Measurements from ENCODE around the gene NFIA. TPM values are rescaled to one million over a fixed set of nuclear protein-coding genes. Genes with fewer than 3 reads are reported as not detected.

NFIA gene
- total and polyA plus RNA-seq, 9 of the 15 experiments (the other 6 are each of a cell fraction or from before 2014, with no cell fraction given): 5.3 to 24.9 (median 9.8) TPM

DNA sequence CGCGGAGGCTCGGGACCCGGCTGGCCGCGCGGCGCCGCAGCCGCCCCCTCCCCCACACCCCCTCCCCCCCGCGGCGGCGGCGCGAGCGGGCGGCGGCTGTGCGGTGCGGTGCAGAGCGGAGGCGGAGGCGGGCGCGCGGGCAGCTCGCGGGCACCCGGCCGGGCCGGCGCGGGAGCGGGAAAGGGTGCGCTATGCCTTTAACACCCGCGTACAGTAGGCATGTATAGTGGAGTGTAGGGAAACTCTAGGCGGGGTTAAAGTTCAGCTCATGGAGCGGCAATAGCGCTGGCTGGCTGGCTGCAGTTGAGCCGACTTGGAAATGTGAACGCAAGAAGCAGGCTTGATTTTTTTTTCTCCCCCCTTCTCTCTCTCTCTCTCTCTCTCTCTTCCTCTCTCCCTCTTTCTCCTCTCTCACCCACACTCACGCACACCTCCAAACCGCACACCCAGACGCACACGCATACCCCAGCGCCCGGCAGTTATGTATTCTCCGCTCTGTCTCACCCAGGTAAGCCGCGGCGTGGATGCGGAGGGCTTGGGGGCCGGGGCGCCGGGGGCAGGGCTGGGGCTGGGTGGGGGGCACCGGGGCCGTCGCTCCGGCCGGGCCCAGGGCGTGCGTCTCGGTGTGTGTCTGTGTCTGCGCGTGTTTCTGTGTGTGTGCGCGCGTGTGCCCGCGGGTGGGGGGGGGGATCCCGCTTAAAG is at the start of gene NFIA (continued):
- TF ChIP-seq, protein P1, sequence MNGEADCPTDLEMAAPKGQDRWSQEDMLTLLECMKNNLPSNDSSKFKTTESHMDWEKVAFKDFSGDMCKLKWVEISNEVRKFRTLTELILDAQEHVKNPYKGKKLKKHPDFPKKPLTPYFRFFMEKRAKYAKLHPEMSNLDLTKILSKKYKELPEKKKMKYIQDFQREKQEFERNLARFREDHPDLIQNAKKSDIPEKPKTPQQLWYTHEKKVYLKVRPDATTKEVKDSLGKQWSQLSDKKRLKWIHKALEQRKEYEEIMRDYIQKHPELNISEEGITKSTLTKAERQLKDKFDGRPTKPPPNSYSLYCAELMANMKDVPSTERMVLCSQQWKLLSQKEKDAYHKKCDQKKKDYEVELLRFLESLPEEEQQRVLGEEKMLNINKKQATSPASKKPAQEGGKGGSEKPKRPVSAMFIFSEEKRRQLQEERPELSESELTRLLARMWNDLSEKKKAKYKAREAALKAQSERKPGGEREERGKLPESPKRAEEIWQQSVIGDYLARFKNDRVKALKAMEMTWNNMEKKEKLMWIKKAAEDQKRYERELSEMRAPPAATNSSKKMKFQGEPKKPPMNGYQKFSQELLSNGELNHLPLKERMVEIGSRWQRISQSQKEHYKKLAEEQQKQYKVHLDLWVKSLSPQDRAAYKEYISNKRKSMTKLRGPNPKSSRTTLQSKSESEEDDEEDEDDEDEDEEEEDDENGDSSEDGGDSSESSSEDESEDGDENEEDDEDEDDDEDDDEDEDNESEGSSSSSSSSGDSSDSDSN (IDR thresholded peaks at IDR 0.05; ENCODE audit: borderline replicate concordance in 1 of 2, low read depth in 2 of 2, low read length in 2 of 2): no peak
- TF ChIP-seq ZC3H8 (IDR thresholded peaks at IDR 0.05) (no peak), ZNF707 (CRISPR knock-in tag; conservative IDR thresholded peaks at IDR 0.05) (no peak), HNRNPL (IDR thresholded peaks at IDR 0.05; ENCODE audit: low read depth, low read length) (no peak), NFIC (IDR thresholded peaks at IDR 0.05) (peak; percentile 36; the same call in 1 of the 2 replicates), POLR2AphosphoS5 (IDR thresholded peaks at IDR 0.05; ENCODE audit: control insufficient read depth, insufficient read depth, low read depth, low read length) (no peak; the same call in 1 of the 2 replicates), PRPF4 (IDR thresholded peaks at IDR 0.05; ENCODE audit: insufficient read depth, low read depth, low read length, poor library complexity, severe bottlenecking) (no peak), RBBP5 (IDR thresholded peaks at IDR 0.05; ENCODE audit: borderline replicate concordance, insufficient read depth, low read length, poor library complexity, severe bottlenecking) (no peak), TARDBP (IDR thresholded peaks at IDR 0.05) (no peak), MTA3 (IDR thresholded peaks at IDR 0.05; ENCODE audit: borderline replicate concordance) (no peak), RNF2 (IDR thresholded peaks at IDR 0.05) (no peak), NR2C1 (IDR thresholded peaks at IDR 0.05) (peak; percentile 89), NR2C1 (tag; IDR thresholded peaks at IDR 0.05) (peak; percentile 91), ZNF165 (CRISPR knock-in tag; IDR thresholded peaks at IDR 0.05; ENCODE audit: borderline replicate concordance) (no peak), RBM22 (IDR thresholded peaks at IDR 0.05; ENCODE audit: low read depth, low read length, poor library complexity, severe bottlenecking) (no peak), FOXM1 (IDR thresholded peaks at IDR 0.05; ENCODE audit: low read depth) (no peak), FOXM1 (CRISPR knock-in tag; IDR thresholded peaks at IDR 0.05; ENCODE audit: low read depth) (no peak)
- TF ChIP-seq, protein P2, sequence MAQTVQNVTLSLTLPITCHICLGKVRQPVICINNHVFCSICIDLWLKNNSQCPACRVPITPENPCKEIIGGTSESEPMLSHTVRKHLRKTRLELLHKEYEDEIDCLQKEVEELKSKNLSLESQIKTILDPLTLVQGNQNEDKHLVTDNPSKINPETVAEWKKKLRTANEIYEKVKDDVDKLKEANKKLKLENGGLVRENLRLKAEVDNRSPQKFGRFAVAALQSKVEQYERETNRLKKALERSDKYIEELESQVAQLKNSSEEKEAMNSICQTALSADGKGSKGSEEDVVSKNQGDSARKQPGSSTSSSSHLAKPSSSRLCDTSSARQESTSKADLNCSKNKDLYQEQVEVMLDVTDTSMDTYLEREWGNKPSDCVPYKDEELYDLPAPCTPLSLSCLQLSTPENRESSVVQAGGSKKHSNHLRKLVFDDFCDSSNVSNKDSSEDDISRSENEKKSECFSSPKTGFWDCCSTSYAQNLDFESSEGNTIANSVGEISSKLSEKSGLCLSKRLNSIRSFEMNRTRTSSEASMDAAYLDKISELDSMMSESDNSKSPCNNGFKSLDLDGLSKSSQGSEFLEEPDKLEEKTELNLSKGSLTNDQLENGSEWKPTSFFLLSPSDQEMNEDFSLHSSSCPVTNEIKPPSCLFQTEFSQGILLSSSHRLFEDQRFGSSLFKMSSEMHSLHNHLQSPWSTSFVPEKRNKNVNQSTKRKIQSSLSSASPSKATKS (CRISPR knock-in tag; IDR thresholded peaks at IDR 0.05): no peak
- TF ChIP-seq, protein P3, sequence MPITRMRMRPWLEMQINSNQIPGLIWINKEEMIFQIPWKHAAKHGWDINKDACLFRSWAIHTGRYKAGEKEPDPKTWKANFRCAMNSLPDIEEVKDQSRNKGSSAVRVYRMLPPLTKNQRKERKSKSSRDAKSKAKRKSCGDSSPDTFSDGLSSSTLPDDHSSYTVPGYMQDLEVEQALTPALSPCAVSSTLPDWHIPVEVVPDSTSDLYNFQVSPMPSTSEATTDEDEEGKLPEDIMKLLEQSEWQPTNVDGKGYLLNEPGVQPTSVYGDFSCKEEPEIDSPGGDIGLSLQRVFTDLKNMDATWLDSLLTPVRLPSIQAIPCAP (CRISPR knock-in tag; IDR thresholded peaks at IDR 0.05; ENCODE audit: borderline replicate concordance): no peak
